NCI-H146 treated with DMSO at 0.1 percent for 48 hours (cell line): ENCODE results near the gene SNU13.
"Not testable (repeated sequence)": the region's sequence is repeated elsewhere in the genome, so short reads cannot be mapped to it uniquely, and the experiment has no call there.

Experiments
- DNase-seq: peaks from one replicate; lab custom pipeline; 2025; ENCODE audit not compliant: unreplicated experiment; lab: John Stamatoyannopoulos, UW

SNU13 gene

DNA sequence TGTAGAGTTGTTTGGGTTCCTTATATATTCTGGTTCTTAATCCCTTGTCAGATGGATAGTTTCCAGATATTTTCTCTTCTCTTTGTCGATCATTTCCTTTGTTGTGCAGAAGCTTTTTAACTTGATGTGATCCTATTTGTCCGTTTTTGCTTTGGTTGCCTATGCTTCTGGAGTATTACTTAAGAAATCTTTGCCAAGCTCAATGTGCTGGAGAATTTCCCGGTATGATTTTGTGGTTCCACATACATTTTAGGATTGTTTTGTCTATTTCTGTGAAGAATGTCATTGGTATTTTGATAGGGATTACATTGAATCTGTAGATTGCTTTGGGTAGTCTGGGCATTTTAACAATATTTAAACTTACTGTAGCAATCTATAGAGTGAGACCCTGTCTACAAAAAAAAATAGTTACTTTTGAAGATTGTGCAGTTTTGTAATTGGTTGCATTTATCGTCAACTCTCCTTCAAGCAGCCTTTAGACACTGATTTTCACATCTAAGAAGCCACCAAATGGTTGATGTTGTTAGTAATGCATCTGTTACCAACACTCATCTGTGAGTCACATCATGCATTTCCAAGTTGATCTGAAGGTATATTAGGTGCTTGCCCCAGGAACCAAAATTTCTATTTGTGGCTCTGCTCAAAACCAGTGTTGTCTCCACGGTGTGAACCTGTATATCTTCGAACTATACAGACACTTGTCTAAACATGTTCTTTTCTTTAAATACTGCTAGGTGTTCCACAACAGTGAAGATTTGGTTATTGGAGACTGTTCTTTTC lies 46.1 kb downstream of the SNU13 start:
- no peak for DNase-seq

DNA sequence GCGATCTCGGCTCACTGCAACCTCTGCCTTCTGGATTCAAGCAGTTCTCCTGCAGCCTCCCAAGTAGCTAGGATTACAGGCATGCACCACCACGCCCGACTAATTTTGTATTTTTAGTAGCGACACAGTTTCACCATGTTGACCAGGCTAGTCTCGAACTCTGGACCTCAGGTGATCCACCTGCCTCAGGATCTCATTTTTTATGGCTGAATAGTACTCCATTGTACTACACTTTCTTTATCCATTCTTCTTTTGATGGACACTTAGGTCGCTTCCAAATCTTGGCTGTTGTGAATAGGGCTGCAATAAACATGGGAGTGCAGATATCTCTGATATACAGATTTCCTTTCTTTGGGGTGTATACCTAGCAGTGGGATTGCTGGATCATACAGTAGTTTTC lies 46.8 kb downstream of the SNU13 start:
- DNase-seq = no peak

DNA sequence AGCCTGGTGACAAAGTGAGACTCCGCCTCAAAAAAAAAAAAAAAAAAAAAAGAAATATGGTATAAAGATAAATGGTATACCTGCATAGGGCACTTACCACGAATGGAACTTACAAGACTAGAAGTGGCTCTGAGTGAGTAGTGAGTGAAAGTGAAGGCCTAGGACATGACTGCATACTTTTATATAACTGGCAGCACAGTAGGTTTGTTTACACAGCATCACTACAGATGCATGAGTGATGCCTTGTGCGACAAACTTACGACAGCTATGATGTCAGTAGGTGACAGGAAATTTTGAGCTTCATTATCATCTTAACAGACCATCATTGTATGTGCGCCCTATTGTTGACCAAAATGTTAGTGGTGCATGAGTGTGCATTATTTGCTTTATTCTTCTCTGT lies 49.9 kb downstream of the SNU13 start:
- DNase-seq = no peak

DNA sequence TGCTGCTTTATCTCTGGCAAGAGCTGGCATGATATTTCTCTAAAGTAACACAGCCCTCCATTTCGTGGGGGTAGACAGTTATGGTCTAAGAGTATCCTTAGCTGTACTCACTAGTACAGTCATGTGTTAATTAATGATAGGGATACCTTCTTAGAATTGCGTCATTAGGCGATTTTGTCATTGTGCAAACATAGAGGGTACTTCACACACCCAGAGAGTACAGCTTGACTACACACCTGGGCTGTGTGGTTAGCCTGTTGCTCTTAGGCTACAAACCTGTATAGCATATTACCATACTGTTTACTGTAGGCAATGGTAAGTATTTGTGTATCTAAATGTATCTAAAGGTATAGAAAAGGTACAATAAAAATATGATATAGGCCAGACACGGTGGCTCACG lies 50.5 kb downstream of the SNU13 start:
- DNase-seq = no peak

GRCh38 chr22:41637623-41638022 lies 51.0 kb downstream of the SNU13 start:
- not testable (repeated sequence) for DNase-seq

GRCh38 chr22:41636467-41636866 lies 52.2 kb downstream of the SNU13 start:
- no peak for DNase-seq

GRCh38 chr22:41634610-41635009 lies 54.1 kb downstream of the SNU13 start:
- not testable (repeated sequence) for DNase-seq

- DNase-seq = not testable (repeated sequence)
These were observed 57.1 kb downstream of the SNU13 start for GRCh38 chr22:41631615-41632014.

GRCh38 chr22:41631115-41631514 lies 57.6 kb downstream of the SNU13 start:
- DNase-seq = not testable (repeated sequence)

DNA sequence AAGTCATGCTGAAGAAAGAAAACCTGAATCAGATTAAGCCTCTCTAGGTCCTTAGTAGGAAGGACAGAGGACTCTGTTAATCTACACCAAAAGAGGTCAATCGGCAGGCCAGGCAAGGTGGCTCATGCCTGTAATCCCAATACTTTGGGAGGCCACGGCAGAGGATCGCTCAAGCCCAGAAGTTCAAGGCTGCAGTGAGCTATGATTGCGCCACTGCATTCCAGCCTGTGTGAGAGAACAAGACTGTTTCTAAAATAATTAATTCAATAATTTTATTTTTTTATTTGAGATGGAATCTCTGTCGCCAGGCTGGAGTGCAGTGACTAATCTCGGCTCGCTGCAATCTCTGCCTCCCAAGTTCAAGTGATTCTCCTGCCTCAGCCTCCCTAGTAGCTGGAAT lies 63.1 kb downstream of the SNU13 start:
- no peak for DNase-seq
